Natural killer cell treated with Interleukin-12 subunit alpha and Interleukin-12 subunit beta and Interleukin-15 and Interleukin-18, amount 100 ng/mL, for 72 hours (primary cell): ENCODE measurements around the gene FBXO28. TPM values are rescaled to one million over a fixed set of nuclear protein-coding genes. Genes with fewer than 3 reads are reported as not detected.

ENCODE experiments used
- ATAC-seq, 2 donors: fragments of 150-1000 bp; cut with Tn5 transposase in 1 of 2; sonication (Bioruptor Pico), chemical (Tn5 transposase) in 1 of 2; 2 replicates each; pipeline ENCODE4 v1.10.0; 2021
- DNase-seq: peaks from one replicate; pipeline ENCODE4 v3.0.0; 2022; ENCODE audit warnings: low spot score
- H3K27ac Mint-ChIP-seq, 2 donors: 1 replicate in 1 of 2; 2 replicates in 1 of 2; pipeline ENCODE4 v1.8.0; 2022; ENCODE audit warnings: mixed read lengths in 2 of 2, mild to moderate bottlenecking in 1 of 2, moderate library complexity in 1 of 2
- H3K27me3 Mint-ChIP-seq, 2 donors: 1 replicate in 1 of 2; 2 replicates in 1 of 2; pipeline ENCODE4 v1.8.0; 2022; ENCODE audit warnings: mixed read lengths in 2 of 2
- H3K36me3 Mint-ChIP-seq: one replicate; pipeline ENCODE4 v1.8.0; 2022; ENCODE audit warnings: mixed read lengths
- H3K4me1 Mint-ChIP-seq, 2 donors: 1 replicate in 1 of 2; 2 replicates in 1 of 2; pipeline ENCODE4 v1.8.0; 2022; ENCODE audit warnings: low read depth in 2 of 2, mixed read lengths in 2 of 2, mild to moderate bottlenecking in 1 of 2
- H3K4me3 Mint-ChIP-seq: one replicate; pipeline ENCODE4 v1.8.0; 2022; ENCODE audit warnings: mixed read lengths
- H3K9me3 Mint-ChIP-seq: 2 replicates; pipeline ENCODE4 v1.8.0; 2022; ENCODE audit warnings: mixed read lengths
- total RNA-seq, 2 donors: library from RNA; stranded (reverse); gene quantifications; one replicate each; pipeline ENCODE4 v1.2.3, GENCODE V29; 2022

The FBXO28 gene
- total RNA-seq, 2 donors from 2014 or later = 28.1 to 32.4 TPM

GRCh38 chr1:224141693-224142092 lies 27.8 kb downstream of the FBXO28 start:
- no peaks in the 10 kb centered on the region for H3K9me3 Mint-ChIP-seq
- H3K27ac Mint-ChIP-seq = no peak overlapping the region
- DNase-seq (no peak), ATAC-seq (no peak)
- H3K27me3 Mint-ChIP-seq = no peaks in the 10 kb centered on the region
- no peak overlapping the region for H3K4me3 Mint-ChIP-seq
- H3K4me1 Mint-ChIP-seq = no peaks in the 10 kb centered on the region
- H3K36me3 Mint-ChIP-seq = peaks cover 6% of the 10 kb centered on the region

GRCh38 chr1:224149709-224150108 lies 35.8 kb downstream of the FBXO28 start:
- H3K36me3 Mint-ChIP-seq = peaks cover 6% of the 10 kb centered on the region
- no peak overlapping the region for H3K27ac Mint-ChIP-seq
- no peaks in the 10 kb centered on the region for H3K9me3 Mint-ChIP-seq
- no peak overlapping the region for H3K4me3 Mint-ChIP-seq
- no peaks in the 10 kb centered on the region for H3K27me3 Mint-ChIP-seq
- peaks cover 11 to 17% of the 10 kb centered on the region in 2 donors for H3K4me1 Mint-ChIP-seq
- ATAC-seq (no peak), DNase-seq (no peak)

GRCh38 chr1:224151117-224151516 lies 37.2 kb downstream of the FBXO28 start:
- H3K4me1 Mint-ChIP-seq = peaks cover 11 to 17% of the 10 kb centered on the region in 2 donors
- no peak for DNase-seq
- H3K27me3 Mint-ChIP-seq = no peaks in the 10 kb centered on the region
- H3K4me3 Mint-ChIP-seq = no peak overlapping the region
- H3K36me3 Mint-ChIP-seq = peaks cover 11% of the 10 kb centered on the region
- peak overlapping the region in 1 of 2 donors; percentile 12 for H3K27ac Mint-ChIP-seq
- no peak for ATAC-seq
- H3K9me3 Mint-ChIP-seq = no peaks in the 10 kb centered on the region

- no peaks in the 10 kb centered on the region for H3K27me3 Mint-ChIP-seq
- no peaks in the 10 kb centered on the region for H3K9me3 Mint-ChIP-seq
- peaks cover 0 to 2% of the 10 kb centered on the region in 2 donors for H3K4me1 Mint-ChIP-seq
- H3K4me3 Mint-ChIP-seq = no peak overlapping the region
- H3K27ac Mint-ChIP-seq = no peak overlapping the region
- ATAC-seq (no peak), DNase-seq (no peak)
- peaks cover 10% of the 10 kb centered on the region for H3K36me3 Mint-ChIP-seq
Observed at GRCh38 chr1:224157316-224157715, 43.4 kb downstream of the FBXO28 start.

- Mint-ChIP-seq H3K27ac (no peak overlapping the region), H3K9me3 (no peaks in the 10 kb centered on the region), H3K4me3 (no peak overlapping the region), H3K4me1 (peaks cover 1 to 4% of the 10 kb centered on the region in 2 donors), H3K36me3 (peaks cover 10% of the 10 kb centered on the region), H3K27me3 (no peaks in the 10 kb centered on the region)
- no peak for DNase-seq
- ATAC-seq = no peak
Observed at GRCh38 chr1:224159541-224159940, 45.6 kb downstream of the FBXO28 start.

- no peaks in the 10 kb centered on the region for H3K9me3 Mint-ChIP-seq
- no peaks in the 10 kb centered on the region for H3K27me3 Mint-ChIP-seq
- H3K27ac Mint-ChIP-seq = no peak overlapping the region
- H3K36me3 Mint-ChIP-seq = peaks cover 10% of the 10 kb centered on the region
- H3K4me1 Mint-ChIP-seq = peaks cover 4 to 6% of the 10 kb centered on the region in 2 donors
- DNase-seq = no peak
- no peak for ATAC-seq
- no peak overlapping the region for H3K4me3 Mint-ChIP-seq
Observed at GRCh38 chr1:224160171-224160682, 46.3 kb downstream of the FBXO28 start.

GRCh38 chr1:224162768-224163167 lies 48.9 kb downstream of the FBXO28 start:
- peaks cover 4 to 6% of the 10 kb centered on the region in 2 donors for H3K4me1 Mint-ChIP-seq
- no peaks in the 10 kb centered on the region for H3K9me3 Mint-ChIP-seq
- H3K27ac Mint-ChIP-seq = no peak overlapping the region
- no peaks in the 10 kb centered on the region for H3K36me3 Mint-ChIP-seq
- DNase-seq (no peak), ATAC-seq (no peak)
- H3K27me3 Mint-ChIP-seq = no peaks in the 10 kb centered on the region
- H3K4me3 Mint-ChIP-seq = no peak overlapping the region

- Mint-ChIP-seq H3K27me3 (no peaks in the 10 kb centered on the region), H3K4me3 (no peak overlapping the region), H3K4me1 (peaks cover 4 to 6% of the 10 kb centered on the region in 2 donors), H3K36me3 (no peaks in the 10 kb centered on the region), H3K9me3 (no peaks in the 10 kb centered on the region), H3K27ac (no peak overlapping the region)
- no peak for DNase-seq
- ATAC-seq = no peak
Observed at GRCh38 chr1:224163311-224163710, 49.4 kb downstream of the FBXO28 start.

GRCh38 chr1:224168859-224169380 lies 55.0 kb downstream of the FBXO28 start:
- Mint-ChIP-seq H3K27me3 (peaks cover 0 to 6% of the 10 kb centered on the region in 2 donors), H3K4me3 (peak overlapping the region; percentile 79), H3K9me3 (peaks cover 2% of the 10 kb centered on the region), H3K27ac (peak overlapping the region; percentile 70 to 89), H3K4me1 (peaks cover 30 to 35% of the 10 kb centered on the region in 2 donors), H3K36me3 (peaks cover 6% of the 10 kb centered on the region)
- ATAC-seq (peak; percentile 95 to 96), DNase-seq (peak; percentile 78)

- Mint-ChIP-seq H3K27ac (peak overlapping the region; percentile 70 to 89), H3K9me3 (peaks cover 2% of the 10 kb centered on the region), H3K36me3 (peaks cover 6% of the 10 kb centered on the region), H3K27me3 (peaks cover 0 to 8% of the 10 kb centered on the region in 2 donors), H3K4me3 (peak overlapping the region; percentile 79), H3K4me1 (peaks cover 26 to 29% of the 10 kb centered on the region in 2 donors)
- DNase-seq = no peak
- ATAC-seq = no peak
Observed at GRCh38 chr1:224169718-224170270, 55.9 kb downstream of the FBXO28 start.

- peaks cover 26 to 29% of the 10 kb centered on the region in 2 donors for H3K4me1 Mint-ChIP-seq
- H3K36me3 Mint-ChIP-seq = peaks cover 6% of the 10 kb centered on the region
- ATAC-seq = no peak
- no peak for DNase-seq
- peaks cover 2% of the 10 kb centered on the region for H3K9me3 Mint-ChIP-seq
- H3K4me3 Mint-ChIP-seq = peak overlapping the region; percentile 79
- peaks cover 0 to 9% of the 10 kb centered on the region in 2 donors for H3K27me3 Mint-ChIP-seq
- peak overlapping the region; percentile 70 to 89 for H3K27ac Mint-ChIP-seq
Observed at GRCh38 chr1:224170343-224170742, 56.4 kb downstream of the FBXO28 start.

GRCh38 chr1:224170748-224171478 lies 57.0 kb downstream of the FBXO28 start:
- Mint-ChIP-seq H3K36me3 (peaks cover 6% of the 10 kb centered on the region), H3K4me1 (peaks cover 26 to 31% of the 10 kb centered on the region in 2 donors), H3K27ac (peak overlapping the region; percentile 70 to 89), H3K4me3 (peak overlapping the region; percentile 79), H3K9me3 (peaks cover 2% of the 10 kb centered on the region), H3K27me3 (peaks cover 0 to 12% of the 10 kb centered on the region in 2 donors)
- peak in 1 of 2 donors; percentile 41 for ATAC-seq
- DNase-seq = no peak

GRCh38 chr1:224172229-224172628 lies 58.3 kb downstream of the FBXO28 start:
- Mint-ChIP-seq H3K36me3 (peaks cover 6% of the 10 kb centered on the region), H3K27ac (peak overlapping the region in 1 of 2 donors; percentile 81), H3K9me3 (peaks cover 2% of the 10 kb centered on the region), H3K4me1 (peaks cover 26 to 31% of the 10 kb centered on the region in 2 donors), H3K4me3 (no peak overlapping the region), H3K27me3 (peaks cover 0 to 12% of the 10 kb centered on the region in 2 donors)
- DNase-seq = no peak
- ATAC-seq = no peak

- no peak overlapping the region for H3K27ac Mint-ChIP-seq
- H3K4me3 Mint-ChIP-seq = no peak overlapping the region
- peaks cover 26 to 31% of the 10 kb centered on the region in 2 donors for H3K4me1 Mint-ChIP-seq
- peaks cover 2% of the 10 kb centered on the region for H3K9me3 Mint-ChIP-seq
- peaks cover 0 to 12% of the 10 kb centered on the region in 2 donors for H3K27me3 Mint-ChIP-seq
- H3K36me3 Mint-ChIP-seq = peaks cover 6% of the 10 kb centered on the region
- no peak for DNase-seq
- ATAC-seq = no peak
Observed at GRCh38 chr1:224173523-224173922, 59.6 kb downstream of the FBXO28 start.
